Mesenteric fat pad (tissue), 1 donor: ENCODE results near the gene C5orf52. TPM values are rescaled to one million over a fixed set of nuclear protein-coding genes. Genes with fewer than 3 reads are reported as not detected.
"Not testable (repeated sequence)": the region's sequence is repeated elsewhere in the genome, so short reads cannot be mapped to it uniquely, and the experiment has no call there.

ENCODE experiments used
- DNase-seq: peaks from one replicate; pipeline ENCODE4 v3.0.0-alpha.2; 2020; ENCODE audit warnings: low spot score
- total RNA-seq: library from RNA; stranded (reverse); fragmentation: NEBNext Ultra II Directional; extraction: Animal tissue kit (Norgen Biotek cat#: 25700); gene quantifications from one replicate; pipeline ENCODE4 v1.2.1, GENCODE V29; 2021
- donor health status: DM: yes; HTN: yes; CAD: no.

The C5orf52 gene
- total RNA-seq, 1 donor from 2014 or later, result not detected

GRCh38 chr5:157677931-157678330, 6.6 kb downstream of the C5orf52 start:
- DNase-seq, result no peak

- no peak for DNase-seq
Observed at GRCh38 chr5:157679801-157680200, 8.5 kb downstream of the C5orf52 start.

GRCh38 chr5:157680239-157680638, 8.9 kb downstream of the C5orf52 start:
- no peak for DNase-seq

GRCh38 chr5:157681048-157681447, 9.7 kb downstream of the C5orf52 start:
- DNase-seq, result no peak

- DNase-seq, result no peak
Observed at GRCh38 chr5:157682257-157682656, 10.9 kb downstream of the C5orf52 start.

GRCh38 chr5:157686276-157687197, 15.2 kb downstream of the C5orf52 start:
- not testable (repeated sequence) for DNase-seq

- no peak for DNase-seq
Observed at GRCh38 chr5:157687198-157687554, 15.8 kb downstream of the C5orf52 start.

GRCh38 chr5:157689942-157690689, 18.8 kb downstream of the C5orf52 start:
- no peak for DNase-seq

GRCh38 chr5:157690690-157691433, 19.5 kb downstream of the C5orf52 start:
- no peak for DNase-seq

- DNase-seq, result not testable (repeated sequence)
Observed at GRCh38 chr5:157693816-157694215, 22.5 kb downstream of the C5orf52 start.

GRCh38 chr5:157696154-157696553, 24.8 kb downstream of the C5orf52 start:
- not testable (repeated sequence) for DNase-seq

- DNase-seq, result not testable (repeated sequence)
Observed at GRCh38 chr5:157698674-157699073, 27.3 kb downstream of the C5orf52 start.

GRCh38 chr5:157703736-157704135, 32.4 kb downstream of the C5orf52 start:
- no peak for DNase-seq

GRCh38 chr5:157708866-157709265, 37.5 kb downstream of the C5orf52 start:
- no peak for DNase-seq

GRCh38 chr5:157709346-157709745, 38.0 kb downstream of the C5orf52 start:
- DNase-seq, result no peak

GRCh38 chr5:157710431-157710830, 39.1 kb downstream of the C5orf52 start:
- no peak for DNase-seq

- no peak for DNase-seq
Observed at GRCh38 chr5:157710882-157711281, 39.5 kb downstream of the C5orf52 start.

- no peak for DNase-seq
Observed at GRCh38 chr5:157713830-157714595, 42.7 kb downstream of the C5orf52 start.

- DNase-seq, result no peak
Observed at GRCh38 chr5:157714596-157714864, 43.2 kb downstream of the C5orf52 start.

- DNase-seq, result no peak
Observed at GRCh38 chr5:157718519-157718918, 47.2 kb downstream of the C5orf52 start.

GRCh38 chr5:157719245-157719644, 47.9 kb downstream of the C5orf52 start:
- no peak for DNase-seq
